ENCODE results near the gene OSBPL2.

- TF ChIP-seq CTCF (IDR thresholded peaks at IDR 0.05): no peak
- TF ChIP-seq POLR2A (IDR thresholded peaks at IDR 0.05): no peak
These were observed 31.9 kb upstream of the OSBPL2 start for GRCh38 chr20:62206388-62206775.
